Lower leg skin (tissue), 3 donors: ENCODE data around the gene SOHLH1.

Experiments used
- POLR2A ChIP-seq, 2 donors: fragments of 450-650 bp; IDR thresholded peaks; one replicate each; pipeline ENCODE4 v1.6.1; 2016 to 2017; ENCODE audit warnings: antibody characterized with exemption in 2 of 2, mild to moderate bottlenecking in 1 of 2, moderate library complexity in 1 of 2
- TF ChIP-seq, protein P1 (sequence below), 3 donors: fragments of 450-650 bp; IDR thresholded peaks; one replicate each; pipeline ENCODE4 v1.5.1; 2016; ENCODE audit warnings: antibody characterized with exemption in 3 of 3, mild to moderate bottlenecking in 3 of 3, moderate library complexity in 2 of 3

DNA sequence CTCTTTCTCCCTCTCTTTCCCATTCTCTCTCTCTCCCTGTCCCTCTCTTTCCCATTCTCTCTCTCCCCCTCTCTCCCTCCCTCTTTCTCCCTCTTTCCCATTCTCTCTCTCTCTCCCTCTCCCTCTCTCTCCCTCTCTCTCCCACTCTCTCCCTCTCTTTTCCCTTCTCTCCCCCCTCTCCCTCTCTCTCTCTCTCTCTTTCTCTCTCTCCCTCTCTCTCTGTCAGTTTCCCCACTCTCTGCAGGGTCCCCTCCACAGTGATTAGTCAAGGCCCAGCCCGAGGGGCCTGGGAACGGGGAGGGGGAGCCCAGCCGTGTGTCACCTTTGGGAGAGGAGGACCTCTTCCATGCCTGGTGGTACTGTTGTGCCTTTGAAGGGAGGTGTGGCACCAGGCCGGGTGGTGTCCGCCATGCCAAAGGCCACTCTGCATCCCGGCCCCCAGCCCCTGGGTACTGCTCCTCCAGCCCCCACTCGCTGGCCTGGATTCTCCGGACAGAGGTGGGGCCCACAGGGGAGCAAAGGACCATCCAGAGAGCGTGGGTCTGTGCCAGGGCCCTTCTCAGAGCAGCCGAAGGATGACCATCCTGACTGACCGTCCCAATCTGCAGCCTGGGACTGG is 28.1 kb upstream of the SOHLH1 start:
- no peak for TF ChIP-seq POLR2A (IDR thresholded peaks at IDR 0.05)
- TF ChIP-seq, protein P1, sequence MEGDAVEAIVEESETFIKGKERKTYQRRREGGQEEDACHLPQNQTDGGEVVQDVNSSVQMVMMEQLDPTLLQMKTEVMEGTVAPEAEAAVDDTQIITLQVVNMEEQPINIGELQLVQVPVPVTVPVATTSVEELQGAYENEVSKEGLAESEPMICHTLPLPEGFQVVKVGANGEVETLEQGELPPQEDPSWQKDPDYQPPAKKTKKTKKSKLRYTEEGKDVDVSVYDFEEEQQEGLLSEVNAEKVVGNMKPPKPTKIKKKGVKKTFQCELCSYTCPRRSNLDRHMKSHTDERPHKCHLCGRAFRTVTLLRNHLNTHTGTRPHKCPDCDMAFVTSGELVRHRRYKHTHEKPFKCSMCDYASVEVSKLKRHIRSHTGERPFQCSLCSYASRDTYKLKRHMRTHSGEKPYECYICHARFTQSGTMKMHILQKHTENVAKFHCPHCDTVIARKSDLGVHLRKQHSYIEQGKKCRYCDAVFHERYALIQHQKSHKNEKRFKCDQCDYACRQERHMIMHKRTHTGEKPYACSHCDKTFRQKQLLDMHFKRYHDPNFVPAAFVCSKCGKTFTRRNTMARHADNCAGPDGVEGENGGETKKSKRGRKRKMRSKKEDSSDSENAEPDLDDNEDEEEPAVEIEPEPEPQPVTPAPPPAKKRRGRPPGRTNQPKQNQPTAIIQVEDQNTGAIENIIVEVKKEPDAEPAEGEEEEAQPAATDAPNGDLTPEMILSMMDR (IDR thresholded peaks at IDR 0.05) = no peak
